ENCODE data around the gene OR2A14.
A peak's percentile ranks its signal among the peaks of the same experiment; 100 is the strongest.
"Not testable (repeated sequence)": the region's sequence is repeated elsewhere in the genome, so short reads cannot be mapped to it uniquely, and the experiment has no call there.

Gene OR2A14, protein sequence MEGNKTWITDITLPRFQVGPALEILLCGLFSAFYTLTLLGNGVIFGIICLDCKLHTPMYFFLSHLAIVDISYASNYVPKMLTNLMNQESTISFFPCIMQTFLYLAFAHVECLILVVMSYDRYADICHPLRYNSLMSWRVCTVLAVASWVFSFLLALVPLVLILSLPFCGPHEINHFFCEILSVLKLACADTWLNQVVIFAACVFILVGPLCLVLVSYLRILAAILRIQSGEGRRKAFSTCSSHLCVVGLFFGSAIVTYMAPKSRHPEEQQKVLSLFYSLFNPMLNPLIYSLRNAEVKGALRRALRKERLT

GRCh38 chr7:144122876-144123275 is at the start of gene OR2A14:
Gene OR2A14, plus strand, starts transcription at chr7:144123176. Its CDS starts 5,937 bp downstream, at chr7:144129113.
- DNase-seq = no peak

GRCh38 chr7:144074374-144074773 is 48.6 kb upstream of the OR2A14 start:
- DNase-seq = no peak

DNA sequence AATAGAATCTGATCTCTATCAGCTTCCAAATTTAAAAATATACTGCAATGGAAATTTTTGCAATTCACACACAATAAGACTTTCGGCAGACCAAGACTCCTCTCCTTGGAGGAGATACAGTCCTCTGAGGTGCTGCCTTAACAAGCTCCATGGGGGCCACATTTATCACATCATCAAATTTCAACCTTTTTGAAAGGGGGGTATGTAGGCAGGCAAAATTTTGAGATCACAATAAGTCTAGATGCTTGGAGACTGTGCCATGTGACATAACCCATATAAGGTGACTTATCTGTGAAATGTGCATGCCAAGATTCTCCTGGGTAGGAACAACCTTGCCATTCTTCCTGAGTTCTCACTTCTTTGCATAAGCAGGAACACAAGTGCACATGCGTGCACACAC is 37.0 kb upstream of the OR2A14 start, which contains the start of gene OR2A12:
OR2A12 (plus strand) TSS at position 301 of the 400 bp plus-strand sequence. CDS start 8,830 bp downstream, outside the sequence.
- DNase-seq = no peak

DNA sequence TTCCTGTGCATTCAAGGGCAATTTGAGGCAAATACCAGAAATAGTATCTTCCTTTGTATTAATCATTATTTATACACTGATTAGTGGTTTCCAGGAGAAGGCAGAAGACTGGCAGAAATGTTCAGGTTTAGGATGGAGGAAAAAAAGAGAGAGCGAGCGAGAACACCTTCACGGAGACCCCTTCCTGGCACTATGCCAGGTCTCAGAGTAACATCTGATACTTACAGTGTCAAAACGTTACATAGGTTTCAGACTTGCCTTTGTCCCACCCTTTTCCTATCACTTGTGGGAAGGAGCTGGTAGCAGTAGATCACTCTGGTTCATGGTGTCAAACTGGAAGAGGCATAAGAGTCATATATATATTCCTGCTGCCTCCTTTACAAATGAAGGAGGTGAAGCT is 36.2 kb upstream of the OR2A14 start:
- no peak for DNase-seq

- DNase-seq = no peak
Measured at GRCh38 chr7:144087230-144087629, 35.7 kb upstream of the OR2A14 start.

DNA sequence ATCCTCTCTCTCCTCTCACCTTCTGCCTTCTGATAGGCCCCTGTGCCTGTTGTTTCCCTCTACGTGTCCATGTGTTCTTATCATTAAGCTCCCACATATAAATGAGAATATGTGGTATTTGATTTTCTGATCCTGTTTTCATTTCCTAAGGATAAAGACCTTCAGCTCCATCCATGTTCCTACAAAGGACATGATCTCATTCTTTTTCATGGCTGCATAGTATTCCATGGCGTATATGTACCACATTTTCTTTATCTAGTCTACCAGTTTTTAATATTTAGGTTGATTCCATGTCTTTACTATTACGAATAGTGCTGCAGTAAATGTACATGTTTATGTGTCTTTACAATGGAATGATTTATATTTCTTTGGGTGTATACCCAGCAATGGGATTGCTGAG is 32.3 kb upstream of the OR2A14 start:
- no peak for DNase-seq

DNA sequence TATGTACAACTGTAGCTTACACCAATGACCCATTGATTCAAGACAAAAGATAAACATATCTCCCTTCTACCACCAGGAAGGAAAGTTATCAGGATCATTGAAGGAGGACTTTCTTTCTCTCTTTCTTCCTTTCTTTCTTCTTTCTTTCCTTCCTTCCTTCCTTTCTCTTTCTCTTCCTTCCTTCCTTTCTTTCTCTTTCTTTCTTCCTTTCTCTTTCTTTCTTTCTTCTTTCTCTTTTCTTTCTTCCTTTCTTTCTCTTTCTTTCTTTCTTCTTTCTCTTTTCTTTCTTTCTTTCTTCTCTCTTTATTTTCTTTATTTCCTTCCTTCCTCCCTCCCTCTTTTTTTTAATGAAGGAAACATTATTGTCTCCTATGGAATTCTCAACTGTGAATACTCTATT is 24.2 kb upstream of the OR2A14 start:
- no peak for DNase-seq

DNA sequence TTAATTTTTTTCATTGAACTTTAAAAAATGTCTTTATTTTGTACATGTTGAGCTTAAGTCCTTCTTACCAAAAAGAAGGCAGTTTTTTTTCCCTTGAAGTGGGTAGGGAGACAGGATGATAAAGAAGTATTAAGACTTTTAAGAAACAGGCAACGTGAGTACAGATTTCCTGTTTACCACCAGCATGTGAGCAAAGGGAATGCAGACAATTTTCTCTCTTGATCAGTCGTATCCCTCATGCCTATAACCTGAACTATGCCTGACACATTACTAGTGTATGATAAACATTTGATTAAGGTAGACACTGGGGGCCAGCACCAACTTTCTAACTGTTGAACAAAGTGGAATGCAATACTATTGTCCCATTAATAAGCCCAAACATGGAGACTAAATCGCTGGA is 22.4 kb upstream of the OR2A14 start:
- DNase-seq = no peak

DNA sequence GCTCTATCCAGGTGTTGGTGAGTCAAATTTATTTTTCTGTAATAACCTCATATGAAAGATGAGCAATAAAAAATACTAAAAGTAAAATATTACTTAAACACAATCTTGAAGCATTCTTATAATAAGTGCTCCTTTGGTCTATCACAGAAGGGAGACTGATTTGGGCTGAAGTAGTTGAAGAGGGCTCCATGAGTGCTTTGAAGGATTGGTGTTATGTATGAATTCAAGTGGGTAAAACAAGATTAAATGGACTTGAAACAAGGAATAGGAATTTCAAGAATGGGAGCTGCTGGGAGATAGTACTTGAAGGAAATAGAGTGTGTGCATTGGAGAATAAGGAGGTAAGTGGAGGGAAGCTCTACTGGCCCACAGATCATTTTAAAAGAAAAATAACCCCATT is 20.9 kb upstream of the OR2A14 start:
- DNase-seq = no peak

GRCh38 chr7:144105211-144105610 is 17.8 kb upstream of the OR2A14 start:
- DNase-seq = no peak

- no peak for DNase-seq
Measured at GRCh38 chr7:144109283-144109682, 13.7 kb upstream of the OR2A14 start, which contains the start of gene OR2A2. Gene OR2A2, plus strand, starts transcription at chr7:144109583. Its CDS starts 0 bp downstream, at chr7:144109583.

DNA sequence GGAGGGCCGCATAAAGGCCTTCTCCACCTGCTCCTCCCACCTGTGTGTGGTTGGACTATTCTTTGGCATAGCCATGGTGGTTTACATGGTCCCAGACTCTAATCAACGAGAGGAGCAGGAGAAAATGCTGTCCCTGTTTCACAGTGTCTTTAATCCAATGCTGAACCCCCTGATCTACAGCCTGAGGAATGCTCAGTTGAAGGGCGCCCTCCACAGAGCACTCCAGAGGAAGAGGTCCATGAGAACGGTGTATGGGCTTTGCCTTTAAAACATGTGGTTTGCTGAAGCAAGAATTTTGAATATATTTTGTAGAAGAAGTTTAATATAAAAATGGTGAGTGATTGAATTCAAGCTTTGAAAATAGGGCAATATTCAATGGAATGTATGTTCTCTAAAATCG is 12.7 kb upstream of the OR2A14 start:
- DNase-seq = no peak

GRCh38 chr7:144113651-144114050 is 9.3 kb upstream of the OR2A14 start:
- no peak for DNase-seq

GRCh38 chr7:144118341-144118740 is 4.6 kb upstream of the OR2A14 start:
- no peak for DNase-seq

- DNase-seq = peak; percentile 84
Measured at GRCh38 chr7:144127714-144128334, 4.8 kb downstream of the OR2A14 start.

DNA sequence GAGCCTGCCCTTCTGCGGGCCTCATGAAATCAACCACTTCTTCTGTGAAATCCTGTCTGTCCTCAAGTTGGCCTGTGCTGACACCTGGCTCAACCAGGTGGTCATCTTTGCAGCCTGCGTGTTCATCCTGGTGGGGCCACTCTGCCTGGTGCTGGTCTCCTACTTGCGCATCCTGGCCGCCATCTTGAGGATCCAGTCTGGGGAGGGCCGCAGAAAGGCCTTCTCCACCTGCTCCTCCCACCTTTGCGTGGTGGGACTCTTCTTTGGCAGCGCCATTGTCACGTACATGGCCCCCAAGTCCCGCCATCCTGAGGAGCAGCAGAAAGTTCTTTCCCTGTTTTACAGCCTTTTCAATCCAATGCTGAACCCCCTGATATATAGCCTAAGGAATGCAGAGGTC is 6.6 kb downstream of the OR2A14 start:
- DNase-seq = not testable (repeated sequence)

DNA sequence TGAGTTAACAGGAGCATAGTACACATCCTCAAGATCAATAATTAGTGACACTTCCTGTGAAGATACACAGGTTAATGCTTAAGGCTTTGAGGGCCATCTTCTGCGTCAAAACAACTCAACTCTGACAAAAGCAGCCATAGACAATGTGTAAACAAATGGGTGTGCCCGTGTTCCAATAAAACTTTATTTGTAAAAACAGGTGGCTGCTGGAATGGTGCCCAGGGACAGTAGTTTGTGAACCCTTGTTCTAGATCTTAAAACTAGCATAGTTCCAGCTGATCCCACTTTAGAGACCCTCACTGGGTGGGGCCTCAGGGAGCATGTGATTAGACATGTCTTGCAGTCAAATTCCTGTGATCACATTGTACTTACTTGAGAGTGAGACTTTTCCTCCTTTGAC is 7.8 kb downstream of the OR2A14 start:
- no peak for DNase-seq

DNA sequence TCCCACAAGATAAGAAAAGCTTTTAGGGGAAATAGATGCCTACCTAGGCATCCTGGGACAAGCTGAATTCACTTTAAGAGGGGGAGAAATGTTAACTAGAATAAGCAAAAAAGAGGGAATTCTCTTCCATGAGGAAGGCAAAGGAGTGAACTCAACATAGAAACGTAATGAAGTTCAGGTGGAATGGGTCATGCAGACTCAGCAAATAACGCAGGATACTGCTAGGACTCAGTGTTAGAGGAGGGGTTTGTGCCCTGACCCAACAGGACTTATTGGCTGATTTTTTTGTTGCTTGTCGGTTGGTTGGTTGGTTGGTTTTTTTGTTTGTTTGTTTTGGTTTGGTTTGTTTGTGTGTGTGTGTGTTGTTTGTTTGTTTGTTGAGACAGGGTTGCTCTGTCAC is 9.3 kb downstream of the OR2A14 start:
- DNase-seq = no peak

GRCh38 chr7:144133307-144133706 is 10.3 kb downstream of the OR2A14 start:
- DNase-seq = no peak

DNA sequence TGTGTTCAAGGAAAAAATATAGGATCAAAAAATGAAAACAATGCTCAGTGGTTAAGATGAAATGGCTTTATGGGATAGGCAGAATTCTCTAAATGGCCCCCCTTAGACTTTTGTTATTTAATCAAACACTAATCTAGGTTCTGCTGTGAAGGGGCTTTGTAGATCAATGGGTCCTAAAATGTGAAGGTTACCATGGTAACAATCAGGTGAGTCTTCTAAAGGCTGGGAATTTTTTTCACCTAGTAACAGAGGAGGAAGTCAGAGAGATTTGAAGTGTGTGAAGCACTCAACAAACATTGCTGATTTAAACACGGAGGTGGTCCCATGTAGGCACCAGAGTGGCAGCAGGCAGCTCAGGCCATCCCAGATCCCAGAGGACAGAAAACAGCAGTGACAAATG is 11.1 kb downstream of the OR2A14 start:
- no peak for DNase-seq

- no peak for DNase-seq
Measured at GRCh38 chr7:144137501-144137900, 14.5 kb downstream of the OR2A14 start.

- DNase-seq = no peak
Measured at GRCh38 chr7:144142187-144142586, 19.2 kb downstream of the OR2A14 start.

DNA sequence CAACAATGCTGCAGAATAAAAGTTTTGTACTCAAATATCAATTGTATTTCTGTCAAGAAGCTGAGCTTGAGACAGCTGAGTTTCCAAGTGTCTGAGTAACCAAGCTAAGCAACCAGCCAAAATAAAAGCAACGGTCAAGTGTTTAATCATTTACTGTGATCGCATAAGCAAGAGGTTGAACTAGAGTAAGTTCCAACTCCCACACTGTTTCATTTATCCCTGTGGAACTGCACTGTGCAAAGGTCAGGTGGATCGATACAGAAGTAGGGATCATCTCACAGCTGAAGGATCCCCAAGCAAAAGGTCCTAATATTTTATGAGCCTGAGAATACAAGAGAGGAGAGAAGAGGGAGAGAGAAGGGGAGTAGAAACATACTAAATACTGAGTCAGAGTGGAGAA is 21.4 kb downstream of the OR2A14 start:
- DNase-seq = no peak

DNA sequence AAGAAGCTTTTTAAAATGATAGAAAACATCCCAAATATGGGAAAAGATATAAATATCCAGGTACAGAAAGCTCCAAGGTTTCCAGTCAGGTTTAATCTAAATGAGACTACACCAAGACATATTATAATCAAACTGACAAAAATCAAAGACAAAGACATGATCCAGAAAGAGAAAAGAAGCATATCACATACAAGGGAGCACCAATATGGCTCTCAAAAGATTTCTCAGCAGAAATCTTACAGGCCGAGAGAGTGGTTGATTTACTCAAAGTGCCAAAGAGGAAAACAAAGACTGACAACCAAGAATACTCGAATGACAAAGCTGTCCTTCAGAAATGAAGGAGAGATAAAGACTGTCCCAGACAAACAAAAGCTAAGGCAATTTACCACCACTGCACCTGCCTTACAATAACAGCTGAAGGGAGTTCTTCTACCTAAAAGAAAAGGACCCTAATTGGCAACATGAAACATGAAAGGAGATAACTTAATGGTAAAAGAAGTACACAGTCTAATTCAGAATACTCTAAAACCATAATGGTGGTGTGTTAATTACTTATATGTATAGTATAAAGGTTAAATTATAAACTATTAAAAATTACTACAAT is 25.4 kb downstream of the OR2A14 start:
- DNase-seq = no peak
